H1 (cell line): ENCODE results near the gene CDH2. TPM values are rescaled to one million over a fixed set of nuclear protein-coding genes. Genes with fewer than 3 reads are reported as not detected.

ENCODE experiments used
- CTCF ChIA-PET: fragments of 300-600 bp; sonication (Branson Sonifier 250); formaldehyde crosslinking; loops from one replicate; lab custom pipeline; 2021; ENCODE audit not compliant: partially characterized antibody; lab: Charles Lee
- POLR2A ChIA-PET: fragments of 300-600 bp; sonication (Branson Sonifier 250); formaldehyde crosslinking; loops from one replicate; lab custom pipeline; 2021; ENCODE audit warnings: inconsistent platforms; ENCODE audit not compliant: partially characterized antibody; lab: Charles Lee
- DNase-seq, 2 experiments: peaks; one replicate each; pipeline versions ENCODE4 v3.0.0 to v3.0.0-alpha.2; 2010 to 2022; ENCODE audit warnings: low spot score in 2 of 2, low read depth in 1 of 2, mixed read lengths in 1 of 2
- FAIRE-seq: peaks from 2 replicates; lab custom pipeline; 2011; peaks lifted over from hg19 to GRCh38; lab: Jason Lieb, UNC
- H2AFZ ChIP-seq: 2 replicates; pipeline ENCODE4 v1.8.1; 2012; ENCODE audit warnings: low read length, inconsistent platforms
- H2AK5ac ChIP-seq: 2 replicates; pipeline ENCODE4 v1.6.1; 2013; ENCODE audit warnings: low read depth, low read length
- H2BK120ac ChIP-seq: replicated peaks from 2 replicates; pipeline ENCODE3; 2013; ENCODE audit warnings: low read depth, low read length, inconsistent platforms
- H2BK12ac ChIP-seq: 2 replicates; pipeline ENCODE4 v1.6.1; 2013; ENCODE audit warnings: low read depth, low read length
- H2BK15ac ChIP-seq: 2 replicates; pipeline ENCODE4 v1.6.1; 2013; ENCODE audit warnings: low read length
- H2BK20ac ChIP-seq: 2 replicates; pipeline ENCODE4 v1.6.1; 2013; ENCODE audit warnings: low read length
- H2BK5ac ChIP-seq: 2 replicates; pipeline ENCODE4 v1.6.1; 2013; ENCODE audit warnings: low read depth, low read length
- H3K14ac ChIP-seq: 2 replicates; pipeline ENCODE4 v1.6.1; 2013; ENCODE audit warnings: inconsistent platforms; ENCODE audit not compliant: insufficient read length
- H3K18ac ChIP-seq: 2 replicates; pipeline ENCODE4 v1.6.1; 2013; ENCODE audit warnings: low read length; ENCODE audit errors: extremely low read depth
- H3K23ac ChIP-seq: 2 replicates; pipeline ENCODE4 v1.6.1; 2013; ENCODE audit warnings: inconsistent platforms; ENCODE audit not compliant: insufficient read length
- H3K23me2 ChIP-seq: 2 replicates; pipeline ENCODE4 v1.6.1; 2013; ENCODE audit warnings: low read depth, low read length
- H3K27ac ChIP-seq: 2 replicates; pipeline ENCODE4 v1.6.1; 2011; ENCODE audit warnings: low read depth, low read length, inconsistent platforms
- H3K27me3 ChIP-seq, 4 experiments: replicated peaks in 1 of 4; 1 replicate in 1 of 4; 2 replicates in 3 of 4; pipeline versions ENCODE4 v1.6.1 to v1.8.1; 2011 to 2013; ENCODE audit warnings: low read length in 3 of 4, mild to moderate bottlenecking in 3 of 4, inconsistent platforms in 2 of 4, mixed read lengths in 2 of 4, moderate library complexity in 1 of 4; ENCODE audit not compliant: control insufficient read depth in 3 of 4, insufficient read depth in 3 of 4; ENCODE audit errors: extremely low read depth in 1 of 4
- H3K36me3 ChIP-seq, 4 experiments: 2 replicates each; pipeline versions ENCODE4 v1.6.1 to v1.8.1; 2011 to 2013; ENCODE audit warnings: mild to moderate bottlenecking in 4 of 4, low read length in 3 of 4, moderate library complexity in 2 of 4, control low read depth in 1 of 4, inconsistent platforms in 1 of 4; ENCODE audit not compliant: insufficient read depth in 4 of 4, control insufficient read depth in 2 of 4
- H3K4ac ChIP-seq: replicated peaks from 2 replicates; pipeline ENCODE3; 2013; ENCODE audit warnings: low read length, low read depth, mixed read lengths, inconsistent platforms; ENCODE audit not compliant: insufficient read length
- H3K4me1 ChIP-seq, 4 experiments: replicated peaks in 1 of 4; 1 replicate in 1 of 4; 2 replicates in 3 of 4; pipeline versions ENCODE4 v1.6.1 to v1.8.1; 2011 to 2013; ENCODE audit warnings: low read length in 3 of 4, inconsistent platforms in 2 of 4, mixed read lengths in 1 of 4; ENCODE audit not compliant: insufficient read depth in 4 of 4, control insufficient read depth in 3 of 4
- H3K4me2 ChIP-seq, 2 experiments: 2 replicates each; pipeline versions ENCODE4 v1.6.1 to v1.8.1; 2011 to 2013; ENCODE audit warnings: low read depth in 2 of 2, low read length in 2 of 2, control low read depth in 1 of 2, inconsistent platforms in 1 of 2, mild to moderate bottlenecking in 1 of 2; ENCODE audit not compliant: insufficient read depth in 1 of 2
- H3K4me3 ChIP-seq, 4 experiments: fragments of 200-600, 300-600 bp in 1 of 4; sonication (generic), shearing (Covaris generic), sonication (Bioruptor Twin) in 1 of 4; 2 replicates each; pipeline versions ENCODE4 v1.5.1 to v1.8.1; 2011 to 2016; ENCODE audit warnings: low read length in 4 of 4, low read depth in 3 of 4, control low read depth in 2 of 4, inconsistent platforms in 2 of 4, mild to moderate bottlenecking in 2 of 4, mixed read lengths in 1 of 4, moderate library complexity in 1 of 4; ENCODE audit not compliant: insufficient read depth in 2 of 4; ENCODE audit errors: extremely low read depth in 1 of 4
- H3K56ac ChIP-seq: replicated peaks from 2 replicates; pipeline ENCODE3; 2013; ENCODE audit warnings: low read depth, mild to moderate bottlenecking, mixed read lengths, low read length, inconsistent platforms; ENCODE audit not compliant: insufficient read length
- H3K79me1 ChIP-seq: 2 replicates; pipeline ENCODE4 v1.6.1; 2013; ENCODE audit warnings: low read depth, low read length, control low read depth
- H3K79me2 ChIP-seq, 2 experiments: 2 replicates each; pipeline versions ENCODE4 v1.6.1 to v1.8.1; 2012 to 2013; ENCODE audit warnings: low read length in 2 of 2, mild to moderate bottlenecking in 2 of 2, inconsistent platforms in 1 of 2; ENCODE audit not compliant: insufficient read depth in 2 of 2, control insufficient read depth in 1 of 2
- H3K9ac ChIP-seq, 4 experiments: replicated peaks in 1 of 4; 1 replicate in 1 of 4; 2 replicates in 3 of 4; pipeline versions ENCODE4 v1.6.1 to v1.8.1; 2011 to 2013; ENCODE audit warnings: low read depth in 3 of 4, low read length in 3 of 4, control low read depth in 2 of 4, mild to moderate bottlenecking in 2 of 4, moderate library complexity in 2 of 4, inconsistent platforms in 1 of 4; ENCODE audit errors: extremely low read depth in 1 of 4
- H3K9me3 ChIP-seq, 2 experiments: 2 replicates each; pipeline versions ENCODE4 v1.6.1 to v1.8.1; 2012 to 2013; ENCODE audit warnings: mild to moderate bottlenecking in 2 of 2, moderate library complexity in 2 of 2, control low read depth in 1 of 2, inconsistent platforms in 1 of 2, low read depth in 1 of 2, low read length in 1 of 2, mixed read lengths in 1 of 2; ENCODE audit not compliant: insufficient read depth in 2 of 2
- H4K20me1 ChIP-seq, 2 experiments: replicated peaks in 1 of 2; 2 replicates each; pipeline versions ENCODE3 to v1.8.1; 2011 to 2013; ENCODE audit warnings: inconsistent platforms in 2 of 2, low read length in 2 of 2, mild to moderate bottlenecking in 1 of 2; ENCODE audit not compliant: insufficient read depth in 2 of 2, control insufficient read depth in 1 of 2
- H4K5ac ChIP-seq: 2 replicates; pipeline ENCODE4 v1.6.1; 2013; ENCODE audit warnings: low read length, low read depth, mixed read lengths, inconsistent platforms; ENCODE audit not compliant: insufficient read length
- H4K8ac ChIP-seq: 2 replicates; pipeline ENCODE4 v1.8.0; 2013; ENCODE audit warnings: mild to moderate bottlenecking, moderate library complexity, low read length, inconsistent platforms; ENCODE audit not compliant: insufficient read depth; ENCODE audit errors: extremely low read depth
- H4K91ac ChIP-seq: replicated peaks from 2 replicates; pipeline ENCODE3; 2013; ENCODE audit warnings: low read length, mixed read lengths, inconsistent platforms; ENCODE audit not compliant: insufficient read length
- ATF2 ChIP-seq: IDR thresholded peaks from 2 replicates; pipeline ENCODE4 v1.6.1; 2012; ENCODE audit warnings: low read length, inconsistent platforms
- CBX5 ChIP-seq: fragments of 300-800, 300-1000 bp; sonication (generic); IDR thresholded peaks from 2 replicates; pipeline ENCODE4 v1.7.1; 2016; ENCODE audit warnings: antibody characterized with exemption, low read length, low read depth
- CHD1 ChIP-seq: IDR thresholded peaks from 2 replicates; pipeline ENCODE4 v1.6.1; 2012; ENCODE audit warnings: low read depth, low read length, improper control_type of control experiment
- CHD2 ChIP-seq: IDR thresholded peaks from 2 replicates; pipeline ENCODE4 v1.6.1; 2012; ENCODE audit warnings: low read length, improper control_type of control experiment
- GTF2F1 ChIP-seq: IDR thresholded peaks from 2 replicates; pipeline ENCODE4 v1.6.1; 2012; ENCODE audit warnings: low read depth, low read length, improper control_type of control experiment, borderline replicate concordance
- HDAC2 ChIP-seq, 2 experiments: fragments of 300-600 bp in 1 of 2; sonication (generic) in 1 of 2; IDR thresholded peaks; 2 replicates each; pipeline ENCODE4 v1.6.1; 2011 to 2012; ENCODE audit warnings: low read depth in 2 of 2, low read length in 2 of 2, mild to moderate bottlenecking in 2 of 2, moderate library complexity in 2 of 2, borderline replicate concordance in 1 of 2, inconsistent platforms in 1 of 2
- POLR2AphosphoS5 ChIP-seq: IDR thresholded peaks from 2 replicates; pipeline ENCODE4 v1.6.1; 2011; ENCODE audit warnings: low read depth, low read length
- RAD21 ChIP-seq, 2 experiments: IDR thresholded peaks in 1 of 2; conservative IDR thresholded peaks in 1 of 2; 2 replicates each; pipeline ENCODE4 v1.6.1; 2011; ENCODE audit warnings: low read depth in 2 of 2, low read length in 2 of 2, improper control_type of control experiment in 1 of 2, inconsistent platforms in 1 of 2, mild to moderate bottlenecking in 1 of 2, moderate library complexity in 1 of 2
- RFX5 ChIP-seq: IDR thresholded peaks from 2 replicates; pipeline ENCODE4 v1.6.1; 2011; ENCODE audit warnings: low read depth, low read length, improper control_type of control experiment, borderline replicate concordance
- SIN3A ChIP-seq, 2 experiments: IDR thresholded peaks in 1 of 2; conservative IDR thresholded peaks in 1 of 2; 2 replicates each; pipeline ENCODE4 v1.6.1; 2011 to 2012; ENCODE audit warnings: low read length in 2 of 2, improper control_type of control experiment in 1 of 2, low read depth in 1 of 2, mild to moderate bottlenecking in 1 of 2
- SUZ12 ChIP-seq: fragments of 200-600 bp; sonication (generic); IDR thresholded peaks from 2 replicates; pipeline ENCODE4 v1.6.1; 2012; ENCODE audit warnings: mild to moderate bottlenecking, inconsistent platforms, low read length, moderate library complexity, mixed read lengths
- ZNF274 ChIP-seq: IDR thresholded peaks from 2 replicates; pipeline ENCODE4 v1.7.0; 2012; ENCODE audit warnings: low read length, borderline replicate concordance; ENCODE audit errors: extremely low read depth
- WGBS, 2 experiments: shearing (Covaris generic) in 1 of 2; methylation state at CpG; one replicate each; pipeline versions ENCODE4 v1.1.6 to v1.1.7; 2013 to 2015; ENCODE audit warnings: low lambda C conversion rate in 2 of 2, mixed read lengths in 2 of 2, inconsistent platforms in 1 of 2, low coverage in 1 of 2, missing lambda C conversion rate in 1 of 2; ENCODE audit not compliant: insufficient replicate concordance in 2 of 2, insufficient coverage in 1 of 2, insufficient read length in 1 of 2; ENCODE audit errors: extremely low coverage in 1 of 2, missing lambda C conversion rate in 1 of 2; 5-methylcytosine and 5-hydroxymethylcytosine counted together
- polyA plus RNA-seq, 7 experiments: library from polyadenylated mRNA; depleted of rRNA in 3 of 7; stranded (reverse) in 5 of 7; unstranded in 2 of 7; fragments of >200 nt in 5 of 7; fragments of 200-250 nt in 2 of 7; gene quantifications; 1 replicate in 5 of 7; 2 replicates in 1 of 7; 4 replicates in 1 of 7; pipeline versions ENCODE4 v1.2.1 to v1.2.3, GENCODE V29; 2011 to 2013; ENCODE audit warnings: missing spikeins in 2 of 7, mixed read lengths in 2 of 7
- total RNA-seq: library from RNA; stranded (reverse); fragmentation: NEBNext Ultra II Directional; extraction: Animal tissue kit (Norgen Biotek cat#: 25700); gene quantifications from 2 replicates; pipeline ENCODE4 v1.2.1, GENCODE V29; 2021

CDH2 gene
- total and polyA plus RNA-seq, 2 of the 8 experiments (the other 6 are each of a cell fraction or from before 2014, with no cell fraction given): 15.0 to 56.5 TPM

DNA sequence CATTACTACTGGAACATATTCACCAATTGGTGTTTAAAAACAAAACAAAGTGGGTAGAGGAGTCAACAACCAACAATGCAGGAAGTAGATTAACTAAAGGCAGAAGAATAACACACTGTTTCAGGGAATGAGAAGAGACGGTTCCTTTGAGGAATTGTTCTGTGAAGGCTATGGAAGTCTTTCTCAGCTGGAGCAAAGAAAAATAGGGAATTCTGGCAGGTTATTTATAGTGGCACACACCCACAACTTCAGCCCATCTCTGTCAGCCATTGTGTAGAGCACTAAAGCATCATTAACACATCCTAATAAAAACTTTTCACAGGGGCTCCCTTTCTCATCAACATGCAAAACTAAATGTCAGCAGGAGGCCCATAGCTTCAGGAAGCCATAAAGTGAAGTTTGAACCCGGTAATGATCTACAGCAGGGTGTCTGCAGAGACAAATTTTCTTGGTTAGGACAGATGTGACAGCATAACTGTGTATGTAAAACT, 113.6 kb downstream of the CDH2 start:
- Histone ChIP-seq H4K20me1 (no peaks in the 10 kb centered on the region), H4K5ac (no peak overlapping the region), H2BK12ac (no peak overlapping the region), H3K79me1 (no peaks in the 10 kb centered on the region), H2BK120ac (no peak overlapping the region), H3K36me3 (no peaks in the 10 kb centered on the region), H3K56ac (no peak overlapping the region), H2AK5ac (no peak overlapping the region), H3K18ac (no peak overlapping the region), H3K79me2 (no peaks in the 10 kb centered on the region), H2AFZ (no peak overlapping the region), H2BK5ac (no peak overlapping the region), H3K27me3 (no peaks in the 10 kb centered on the region), H2BK15ac (no peak overlapping the region), H3K27ac (no peak overlapping the region), H4K91ac (no peak overlapping the region), H3K4me2 (no peak overlapping the region), H3K9me3 (no peaks in the 10 kb centered on the region; a peak in 1 of 4 replicates), H3K9ac (no peak overlapping the region), H3K4me3 (no peak overlapping the region), H3K4me1 (peaks cover 0 to 3% (median 0%) of the 10 kb centered on the region in 4 experiments; a peak in 2 of 7 replicates), H3K23me2 (no peaks in the 10 kb centered on the region), H3K23ac (no peak overlapping the region), H3K14ac (no peak overlapping the region), H2BK20ac (no peak overlapping the region), H3K4ac (no peak overlapping the region), H4K8ac (no peak overlapping the region)
- DNase-seq (no peak), FAIRE-seq (no peak)
- 33% methylated on average over 2 of the region's 2 CpGs; no CpG with 5 or more reads in 1 of the 2 experiments for WGBS, 2 experiments
- ChIA-PET POLR2A (no interaction called here), CTCF (no interaction called here)
- TF ChIP-seq POLR2AphosphoS5: no peak
- no peak for TF ChIP-seq CBX5
- no peak for TF ChIP-seq SUZ12
- no peak for TF ChIP-seq SIN3A (conservative IDR thresholded peaks at IDR 0.05 in 1 of 2, IDR thresholded peaks at IDR 0.05 in 1 of 2; ENCODE audit: low read depth in 1 of 2, low read length in 2 of 2)
- no peak for TF ChIP-seq ZNF274
- no peak for TF ChIP-seq ATF2
- TF ChIP-seq GTF2F1: no peak
- no peak for TF ChIP-seq RAD21 (IDR thresholded peaks at IDR 0.05 in 1 of 2, conservative IDR thresholded peaks at IDR 0.05 in 1 of 2; ENCODE audit: low read depth in 2 of 2, low read length in 2 of 2)
- no peak for TF ChIP-seq CHD1
- TF ChIP-seq CHD2: no peak
- no peak for TF ChIP-seq HDAC2 (IDR thresholded peaks at IDR 0.05; ENCODE audit: borderline replicate concordance in 1 of 2, low read depth in 2 of 2, low read length in 2 of 2)
- TF ChIP-seq RFX5: no peak
